ENCODE data around the gene HYOU1. TPM values are rescaled to one million over a fixed set of nuclear protein-coding genes. Genes with fewer than 3 reads are reported as not detected.

Gene HYOU1
- total RNA-seq, 2 experiments from 2014 or later = 76.5 to 81.4 TPM

DNA sequence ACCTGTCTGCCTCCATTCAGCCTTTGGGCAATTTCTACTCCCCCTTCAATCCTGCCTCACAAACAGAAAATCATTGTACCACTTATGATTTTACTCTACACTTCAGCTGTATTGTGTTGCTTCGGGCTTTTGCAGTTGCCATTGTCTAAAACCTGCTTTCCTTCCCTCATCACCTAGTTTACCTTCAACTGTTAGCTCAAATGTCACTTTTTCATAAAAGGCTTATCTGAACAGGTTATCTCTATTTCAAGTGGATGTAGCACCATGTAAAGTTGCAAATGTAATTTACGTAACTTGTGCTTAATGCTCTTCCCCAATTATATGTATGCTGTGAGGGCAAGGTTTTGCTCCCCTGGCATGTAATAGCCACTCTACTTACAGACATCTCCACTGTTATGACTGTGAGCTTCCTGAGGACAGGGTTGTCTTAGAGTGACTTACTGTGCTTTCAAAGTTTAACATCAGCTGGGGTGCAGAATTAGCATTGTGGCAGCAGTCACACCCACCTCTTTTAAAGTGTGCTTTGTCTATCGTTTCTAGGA, 44.3 kb downstream of the HYOU1 start:
- Mint-ChIP-seq H3K27me3 (no peaks in the 10 kb centered on the region), H3K27ac (peak overlapping the region; percentile 19), H3K4me3 (no peak overlapping the region), H3K36me3 (ENCODE audit: low read depth) (peaks cover 93% of the 10 kb centered on the region), H3K4me1 (ENCODE audit: low read depth) (peaks cover 36% of the 10 kb centered on the region), H3K9me3 (no peaks in the 10 kb centered on the region)
- H3K4me3 ChIP-seq (ENCODE audit: low read length) = no peak overlapping the region
- TF ChIP-seq, protein P1, sequence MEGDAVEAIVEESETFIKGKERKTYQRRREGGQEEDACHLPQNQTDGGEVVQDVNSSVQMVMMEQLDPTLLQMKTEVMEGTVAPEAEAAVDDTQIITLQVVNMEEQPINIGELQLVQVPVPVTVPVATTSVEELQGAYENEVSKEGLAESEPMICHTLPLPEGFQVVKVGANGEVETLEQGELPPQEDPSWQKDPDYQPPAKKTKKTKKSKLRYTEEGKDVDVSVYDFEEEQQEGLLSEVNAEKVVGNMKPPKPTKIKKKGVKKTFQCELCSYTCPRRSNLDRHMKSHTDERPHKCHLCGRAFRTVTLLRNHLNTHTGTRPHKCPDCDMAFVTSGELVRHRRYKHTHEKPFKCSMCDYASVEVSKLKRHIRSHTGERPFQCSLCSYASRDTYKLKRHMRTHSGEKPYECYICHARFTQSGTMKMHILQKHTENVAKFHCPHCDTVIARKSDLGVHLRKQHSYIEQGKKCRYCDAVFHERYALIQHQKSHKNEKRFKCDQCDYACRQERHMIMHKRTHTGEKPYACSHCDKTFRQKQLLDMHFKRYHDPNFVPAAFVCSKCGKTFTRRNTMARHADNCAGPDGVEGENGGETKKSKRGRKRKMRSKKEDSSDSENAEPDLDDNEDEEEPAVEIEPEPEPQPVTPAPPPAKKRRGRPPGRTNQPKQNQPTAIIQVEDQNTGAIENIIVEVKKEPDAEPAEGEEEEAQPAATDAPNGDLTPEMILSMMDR (IDR thresholded peaks at IDR 0.05) = no peak
- H3K36me3 ChIP-seq (ENCODE audit: insufficient read depth, low read length) = peaks cover 77% of the 10 kb centered on the region
- no peaks in the 10 kb centered on the region for H3K27me3 ChIP-seq (ENCODE audit: control insufficient read depth in 1 of 2, insufficient read depth in 2 of 2, low read length in 2 of 2)
- no peak overlapping the region for H3K27ac ChIP-seq (ENCODE audit: low read depth in 1 of 2, low read length in 2 of 2)
- ChIA-PET POLR2A (interaction anchor here (0.7 kb wide), 1 partner anchor 55 kb away, joined by 4 read pairs; the partner anchor contains the start of gene VPS11), CTCF (no interaction called here)
- ATAC-seq (ENCODE audit: poor library complexity) = no peak
- intact Hi-C loops (cut with DNase I, micrococcal nuclease) = no loop called here
- no peak for DNase-seq
- peaks cover 20% of the 10 kb centered on the region for H3K4me1 ChIP-seq (ENCODE audit: insufficient read depth, low read length)
- H3K9me3 ChIP-seq (ENCODE audit: control insufficient read depth in 1 of 2, insufficient read depth in 1 of 2, low read length in 2 of 2) = no peaks in the 10 kb centered on the region

DNA sequence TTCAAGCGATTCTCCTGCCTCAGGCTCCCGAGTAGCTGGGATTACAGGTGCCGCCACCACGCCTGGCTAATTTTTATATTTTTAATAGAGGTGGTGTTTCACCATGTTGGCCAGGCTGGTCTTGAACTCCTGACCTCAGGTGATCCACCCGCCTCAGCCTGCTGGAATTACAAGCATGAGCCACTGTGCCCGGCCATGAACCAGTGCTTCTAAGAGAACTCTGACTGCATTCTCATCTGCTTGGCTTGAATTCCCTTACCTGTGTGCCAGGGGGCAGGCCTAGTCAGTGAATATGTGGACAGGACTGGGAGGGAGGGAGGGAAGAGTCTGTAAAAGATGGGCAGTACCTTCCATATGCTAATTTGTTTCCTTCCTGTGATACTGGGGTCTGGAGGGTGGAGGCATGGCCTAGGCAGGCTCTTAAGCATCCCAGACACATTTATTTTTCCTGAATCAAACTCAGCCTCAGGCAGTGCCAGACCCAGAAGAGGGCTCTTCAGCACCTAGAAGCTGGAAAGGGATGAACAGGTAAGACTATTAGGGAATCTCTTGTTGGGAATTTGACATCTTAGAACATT, 45.4 kb downstream of the HYOU1 start:
- Histone ChIP-seq H3K27me3 (ENCODE audit: control insufficient read depth in 1 of 2, insufficient read depth in 2 of 2, low read length in 2 of 2) (no peaks in the 10 kb centered on the region), H3K9me3 (ENCODE audit: control insufficient read depth in 1 of 2, insufficient read depth in 1 of 2, low read length in 2 of 2) (no peaks in the 10 kb centered on the region), H3K4me1 (ENCODE audit: insufficient read depth, low read length) (peaks cover 9% of the 10 kb centered on the region), H3K4me3 (ENCODE audit: low read length) (no peak overlapping the region), H3K27ac (ENCODE audit: low read depth in 1 of 2, low read length in 2 of 2) (no peak overlapping the region), H3K36me3 (ENCODE audit: insufficient read depth, low read length) (peaks cover 86% of the 10 kb centered on the region)
- H3K27me3 Mint-ChIP-seq = no peaks in the 10 kb centered on the region
- TF ChIP-seq, protein P1 (IDR thresholded peaks at IDR 0.05) = no peak
- DNase-seq = no peak
- no peak for ATAC-seq (ENCODE audit: poor library complexity)
- H3K4me1 Mint-ChIP-seq (ENCODE audit: low read depth) = peaks cover 24% of the 10 kb centered on the region
- CTCF ChIA-PET = no interaction called here
- H3K9me3 Mint-ChIP-seq = no peaks in the 10 kb centered on the region
- POLR2A ChIA-PET = interaction anchor here (1.5 kb wide), 1 partner anchor 14 kb away, joined by 4 read pairs; the partner anchor contains the start of gene CENATAC
- no peak overlapping the region for H3K4me3 Mint-ChIP-seq
- H3K27ac Mint-ChIP-seq = no peak overlapping the region
- intact Hi-C loops (cut with DNase I, micrococcal nuclease) = no loop called here
- H3K36me3 Mint-ChIP-seq (ENCODE audit: low read depth) = peaks cover 92% of the 10 kb centered on the region

DNA sequence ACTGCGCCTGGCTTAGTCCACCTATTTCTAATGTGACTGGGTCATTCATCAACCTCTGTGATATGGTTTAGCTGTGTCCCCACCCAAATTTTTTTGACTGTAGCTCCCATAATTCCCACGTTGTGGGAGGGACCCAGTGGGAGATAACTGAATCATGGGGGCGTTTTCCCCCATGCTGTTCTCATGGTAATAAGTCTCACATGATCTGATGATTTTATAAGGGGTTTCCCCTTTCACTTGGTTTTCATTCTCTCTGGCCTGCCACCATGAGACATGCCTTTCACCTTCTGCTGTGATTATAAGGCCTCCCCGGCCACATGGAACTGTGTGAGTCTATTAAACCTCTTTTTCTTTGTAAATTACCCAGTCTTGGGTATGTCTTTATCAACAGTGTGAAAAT, 50.3 kb downstream of the HYOU1 start:
- intact Hi-C loops (cut with DNase I, micrococcal nuclease) = no loop called here
- H3K27me3 ChIP-seq (ENCODE audit: control insufficient read depth in 1 of 2, insufficient read depth in 2 of 2, low read length in 2 of 2) = no peaks in the 10 kb centered on the region
- no peak for DNase-seq
- CTCF ChIA-PET = no interaction called here
- peaks cover 76% of the 10 kb centered on the region for H3K36me3 ChIP-seq (ENCODE audit: insufficient read depth, low read length)
- POLR2A ChIA-PET = interaction anchor here (1.6 kb wide), 1 partner anchor 11 kb away, joined by 4 read pairs; the partner anchor contains the start of gene RPS25
- TF ChIP-seq, protein P1 (IDR thresholded peaks at IDR 0.05) = no peak
- no peak for ATAC-seq (ENCODE audit: poor library complexity)
- Mint-ChIP-seq H3K27me3 (no peaks in the 10 kb centered on the region), H3K27ac (no peak overlapping the region), H3K4me1 (ENCODE audit: low read depth) (peaks cover 3% of the 10 kb centered on the region), H3K9me3 (no peaks in the 10 kb centered on the region), H3K36me3 (ENCODE audit: low read depth) (peaks cover 86% of the 10 kb centered on the region), H3K4me3 (no peak overlapping the region)
- no peak overlapping the region for H3K4me3 ChIP-seq (ENCODE audit: low read length)
- no peak overlapping the region for H3K27ac ChIP-seq (ENCODE audit: low read depth in 1 of 2, low read length in 2 of 2)
- no peaks in the 10 kb centered on the region for H3K4me1 ChIP-seq (ENCODE audit: insufficient read depth, low read length)
- no peaks in the 10 kb centered on the region for H3K9me3 ChIP-seq (ENCODE audit: control insufficient read depth in 1 of 2, insufficient read depth in 1 of 2, low read length in 2 of 2)
